ENCODE data around the gene DNAH7. TPM values are rescaled to one million over a fixed set of nuclear protein-coding genes. Genes with fewer than 3 reads are reported as not detected.

Gene DNAH7
- total RNA-seq, 1 experiment from 2014 or later, result 0.09 TPM

DNA sequence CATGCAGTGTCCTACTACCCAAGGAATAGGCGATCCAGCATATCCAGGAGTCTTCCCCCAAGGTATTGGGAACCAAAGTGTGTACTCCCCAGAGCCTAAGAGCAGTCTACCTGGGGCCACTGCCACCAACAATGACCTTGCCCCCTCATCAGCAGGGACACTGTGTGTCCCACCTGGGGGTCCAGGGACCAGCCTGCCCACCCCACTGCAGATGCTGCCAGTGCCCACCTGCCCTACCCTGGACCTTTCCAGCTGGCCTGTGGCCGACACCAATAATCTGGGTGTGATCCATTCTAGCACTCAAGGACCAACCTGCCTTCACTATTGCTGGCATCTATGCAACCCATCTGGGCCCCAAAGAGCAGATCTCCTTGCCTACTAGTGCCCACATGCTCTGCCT, 32.2 kb downstream of the DNAH7 start:
- Histone ChIP-seq H3K4me2 (ENCODE audit: insufficient read depth, insufficient read length, low read length) (no peak overlapping the region), H2BK120ac (ENCODE audit: low read depth, low read length, poor library complexity, severe bottlenecking) (no peak overlapping the region), H2AK5ac (ENCODE audit: insufficient read length, low read length) (no peak overlapping the region), H3K27ac (ENCODE audit: insufficient read length, low read depth, low read length) (no peak overlapping the region), H2AFZ (ENCODE audit: low read length) (no peak overlapping the region), H3K14ac (ENCODE audit: insufficient read depth, low read length) (no peak overlapping the region), H3K9me3 (ENCODE audit: control insufficient read depth, low read depth, low read length) (no peaks in the 10 kb centered on the region), H3K4me1 (ENCODE audit: insufficient read depth, low read length) (no peaks in the 10 kb centered on the region), H4K8ac (replicated peaks; ENCODE audit: insufficient read length, low read depth, low read length) (peak overlapping the region; percentile 10), H3K23me2 (ENCODE audit: insufficient read length, low read depth, low read length, poor library complexity, severe bottlenecking) (no peaks in the 10 kb centered on the region), H3K56ac (ENCODE audit: insufficient read length, low read depth, low read length) (no peak overlapping the region), H3K18ac (ENCODE audit: insufficient read length, low read depth, low read length) (no peak overlapping the region), H3K4ac (ENCODE audit: low read depth, low read length) (no peak overlapping the region), H4K91ac (ENCODE audit: insufficient read length, low read depth, low read length) (no peak overlapping the region), H4K20me1 (ENCODE audit: control insufficient read depth, insufficient read depth, insufficient read length) (no peaks in the 10 kb centered on the region), H3K27me3 (ENCODE audit: insufficient read depth, low read length) (no peaks in the 10 kb centered on the region), H2BK20ac (ENCODE audit: low read depth, low read length, poor library complexity, severe bottlenecking) (no peak overlapping the region), H3K9ac (ENCODE audit: extremely low read depth, insufficient read length, low read length) (no peak overlapping the region), H3K23ac (ENCODE audit: insufficient read length, low read depth, low read length) (no peak overlapping the region), H2BK12ac (ENCODE audit: insufficient read length, low read depth, low read length) (no peak overlapping the region), H2BK5ac (ENCODE audit: insufficient read length, low read length) (no peak overlapping the region), H3K79me2 (ENCODE audit: insufficient read depth, low read length) (no peaks in the 10 kb centered on the region), H3T11ph (ENCODE audit: low read length) (no peak overlapping the region), H3K79me1 (ENCODE audit: insufficient read depth, low read depth, low read length, poor library complexity, severe bottlenecking) (no peaks in the 10 kb centered on the region), H2BK15ac (ENCODE audit: low read depth, low read length) (no peak overlapping the region), H4K5ac (ENCODE audit: insufficient read length, low read depth, low read length) (no peak overlapping the region)
- TF ChIP-seq CTCF (conservative IDR thresholded peaks at IDR 0.05), result no peak
- Mint-ChIP-seq H3K36me3 (ENCODE audit: insufficient read depth in 1 of 3, low read depth in 3 of 3) (peaks cover 2 to 9% (median 3%) of the 10 kb centered on the region in 3 experiments; a peak in 4 of 7 replicates), H3K4me3 (no peak overlapping the region), H3K9me3 (peaks cover 4 to 18% of the 10 kb centered on the region in 2 experiments), H3K4me1 (no peaks in the 10 kb centered on the region), H3K27ac (no peak overlapping the region), H3K27me3 (ENCODE audit: low read depth) (no peaks in the 10 kb centered on the region)
- no CpG with 5 or more reads among the region's 2 CpGs for WGBS (ENCODE audit: extremely low coverage, insufficient read length, low lambda C conversion rate)
- no peak for DNase-seq

Data from H9 (cell line).